HG03159 (cell line): ENCODE measurements around the gene PRICKLE3.
A peak's percentile ranks its signal among the peaks of the same experiment; 100 is the strongest.

Source experiments
- ATAC-seq: cut with Tn5 transposase; IDR thresholded peaks from one replicate; pipeline ENCODE4 v1.9.1; 2021; ENCODE audit warnings: mild to moderate bottlenecking, moderate library complexity; ENCODE audit not compliant: unreplicated experiment

The PRICKLE3 gene, protein sequence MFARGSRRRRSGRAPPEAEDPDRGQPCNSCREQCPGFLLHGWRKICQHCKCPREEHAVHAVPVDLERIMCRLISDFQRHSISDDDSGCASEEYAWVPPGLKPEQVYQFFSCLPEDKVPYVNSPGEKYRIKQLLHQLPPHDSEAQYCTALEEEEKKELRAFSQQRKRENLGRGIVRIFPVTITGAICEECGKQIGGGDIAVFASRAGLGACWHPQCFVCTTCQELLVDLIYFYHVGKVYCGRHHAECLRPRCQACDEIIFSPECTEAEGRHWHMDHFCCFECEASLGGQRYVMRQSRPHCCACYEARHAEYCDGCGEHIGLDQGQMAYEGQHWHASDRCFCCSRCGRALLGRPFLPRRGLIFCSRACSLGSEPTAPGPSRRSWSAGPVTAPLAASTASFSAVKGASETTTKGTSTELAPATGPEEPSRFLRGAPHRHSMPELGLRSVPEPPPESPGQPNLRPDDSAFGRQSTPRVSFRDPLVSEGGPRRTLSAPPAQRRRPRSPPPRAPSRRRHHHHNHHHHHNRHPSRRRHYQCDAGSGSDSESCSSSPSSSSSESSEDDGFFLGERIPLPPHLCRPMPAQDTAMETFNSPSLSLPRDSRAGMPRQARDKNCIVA

DNA sequence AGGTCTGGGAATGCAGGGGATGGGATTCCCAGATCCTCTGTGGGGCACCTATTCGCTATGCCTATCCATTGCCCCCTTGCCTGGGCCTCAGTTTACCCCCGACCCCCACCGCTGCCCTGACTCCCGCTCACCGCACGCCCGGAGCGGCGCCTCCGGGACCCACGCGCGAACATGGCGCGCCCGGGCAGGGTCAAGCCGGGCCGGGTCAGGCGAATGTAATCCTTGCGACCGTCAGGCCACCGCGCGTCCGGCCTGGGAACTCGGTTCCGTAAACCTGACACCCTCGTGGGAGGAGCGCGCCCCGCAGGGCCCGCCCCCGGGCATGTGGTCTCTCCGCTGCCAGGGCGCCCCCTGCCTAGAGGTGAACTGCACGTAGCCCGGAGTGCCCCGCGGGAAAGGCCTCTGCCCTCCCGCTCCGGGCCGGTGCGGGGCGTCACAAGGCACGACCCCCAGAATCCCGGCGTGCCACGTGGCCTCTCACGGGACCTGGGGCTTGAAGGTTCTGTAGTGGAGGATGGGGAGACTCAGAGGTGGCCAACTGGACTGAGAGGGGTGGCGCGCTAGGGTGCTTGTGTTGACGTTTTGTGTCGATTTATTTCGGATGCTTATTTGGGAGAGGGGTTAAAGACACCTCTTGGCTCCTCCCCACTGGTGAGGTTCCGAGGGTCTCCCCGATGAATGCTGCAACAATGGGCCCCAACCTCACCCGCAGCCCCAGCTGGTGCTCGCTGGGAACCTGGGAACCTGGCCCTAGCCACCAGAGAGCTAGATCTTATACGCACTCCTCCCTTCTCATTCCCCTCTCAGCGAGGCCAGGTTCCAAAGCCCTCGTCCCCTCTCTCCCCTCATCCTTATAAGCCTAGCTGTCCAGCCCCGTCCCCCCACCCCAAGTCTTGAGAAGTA is at the start of gene PRICKLE3:
TSS of gene PRICKLE3 (minus strand) at position 249 of the 903 bp plus-strand sequence. CDS start at position 173, 76 bp downstream.
- no peak for ATAC-seq

DNA sequence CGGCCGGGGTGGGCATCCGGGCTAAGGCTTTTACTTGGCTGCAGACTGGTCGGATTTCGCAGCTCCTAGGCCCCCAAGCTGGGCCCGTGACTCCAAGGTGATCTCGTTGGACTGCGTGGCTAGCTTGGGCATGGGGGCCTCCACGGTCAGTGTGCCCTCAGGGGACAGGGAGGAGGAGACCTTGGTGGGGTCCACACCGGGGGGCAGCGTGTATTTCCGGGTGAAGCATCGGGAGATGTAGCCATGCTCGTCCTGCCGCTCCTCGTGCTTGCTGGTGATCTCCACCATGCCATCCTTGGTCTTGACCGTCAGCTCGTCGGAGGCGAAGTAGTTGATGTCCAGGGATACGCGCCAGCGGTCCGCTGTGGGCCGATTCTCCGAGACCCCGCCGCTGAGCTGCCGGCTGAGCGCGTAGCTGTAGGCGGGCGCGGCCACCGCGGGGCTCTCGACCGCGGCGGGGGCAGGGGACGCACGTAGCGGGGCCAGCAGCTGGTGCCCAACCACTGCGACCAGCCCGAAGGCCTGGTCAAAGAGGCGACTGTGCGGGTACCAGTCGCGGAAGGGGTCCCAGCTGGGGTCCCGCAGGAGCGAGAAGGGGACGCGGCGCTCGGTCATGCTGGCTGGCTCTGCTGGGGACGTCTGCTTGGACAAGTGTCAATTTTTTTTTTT is 47.8 kb upstream of the PRICKLE3 start:
- ATAC-seq, result no peak

DNA sequence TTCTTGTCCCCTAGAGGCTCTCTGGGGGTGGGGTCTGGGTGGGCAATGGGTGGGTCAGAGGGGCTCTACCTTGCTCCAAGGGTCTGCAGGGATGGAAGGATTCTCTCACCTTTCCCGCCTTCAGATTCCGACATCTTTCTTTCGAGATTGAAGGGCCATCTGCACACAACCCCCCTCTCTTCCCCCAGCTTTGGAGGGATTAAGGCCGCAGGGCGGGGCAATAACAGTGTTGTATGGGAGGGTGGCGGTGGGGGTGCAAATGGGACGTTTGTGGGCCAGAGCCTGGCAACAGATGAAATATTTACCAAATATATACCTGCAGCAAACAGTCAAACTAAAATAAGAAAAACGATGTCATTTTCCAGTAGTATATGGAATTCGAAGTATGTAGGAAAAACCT is 47.0 kb upstream of the PRICKLE3 start, which contains the start of gene CACNA1F:
TSS of gene CACNA1F (minus strand) at position 165 of the 400 bp plus-strand sequence. CDS start at position 134, 31 bp downstream.
- ATAC-seq, result no peak

DNA sequence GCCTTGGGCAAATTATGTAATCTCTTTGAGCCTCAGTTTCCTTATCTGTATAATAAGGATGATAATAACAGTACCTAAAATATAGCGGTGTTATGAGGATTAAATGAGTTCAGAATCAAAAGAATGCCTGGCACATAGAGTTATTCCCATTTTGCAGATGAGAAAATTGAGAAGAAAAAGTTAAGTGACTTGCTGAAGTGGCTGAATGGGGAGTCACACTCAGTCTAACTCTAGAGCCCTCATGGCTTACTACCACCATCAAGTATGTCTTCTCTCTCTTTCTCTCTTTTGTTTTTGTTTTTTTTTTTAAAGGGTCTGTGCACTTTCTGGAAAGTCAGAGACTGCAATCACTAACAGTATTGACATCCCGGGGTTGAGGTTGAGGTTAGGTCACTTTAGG is 46.4 kb upstream of the PRICKLE3 start:
- ATAC-seq, result no peak

DNA sequence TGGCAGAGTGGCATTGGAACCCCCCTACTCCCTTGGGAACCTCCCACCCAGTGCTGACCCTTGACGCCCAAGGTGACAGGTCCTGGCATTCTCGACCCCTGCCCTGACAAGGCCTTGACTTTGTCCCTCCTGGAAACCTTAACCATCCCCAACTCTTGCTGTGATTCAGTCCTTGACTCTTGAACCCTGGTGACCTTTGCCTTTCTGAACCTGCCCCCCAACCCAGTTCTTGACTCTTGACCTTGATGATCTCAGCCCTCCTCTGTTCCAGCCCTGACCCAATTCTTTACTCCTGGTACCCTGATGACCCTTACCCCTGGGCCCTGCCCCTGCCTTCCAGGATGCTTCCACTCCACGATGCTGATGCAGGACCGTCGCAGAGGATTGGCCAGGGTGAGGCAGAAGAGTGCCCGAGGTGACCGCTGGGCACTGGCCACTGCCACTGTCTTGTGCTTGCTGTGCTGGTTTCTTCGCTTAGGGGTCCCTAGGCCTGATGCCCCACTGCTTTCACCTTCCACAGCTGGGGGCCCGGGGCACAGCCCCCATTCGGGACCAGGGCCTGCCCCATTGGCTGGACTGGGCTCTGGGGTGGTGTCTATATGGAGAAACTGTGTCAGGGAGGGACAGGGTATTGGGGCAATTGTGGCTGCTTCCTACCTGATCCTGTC is 45.3 kb upstream of the PRICKLE3 start:
- no peak for ATAC-seq

DNA sequence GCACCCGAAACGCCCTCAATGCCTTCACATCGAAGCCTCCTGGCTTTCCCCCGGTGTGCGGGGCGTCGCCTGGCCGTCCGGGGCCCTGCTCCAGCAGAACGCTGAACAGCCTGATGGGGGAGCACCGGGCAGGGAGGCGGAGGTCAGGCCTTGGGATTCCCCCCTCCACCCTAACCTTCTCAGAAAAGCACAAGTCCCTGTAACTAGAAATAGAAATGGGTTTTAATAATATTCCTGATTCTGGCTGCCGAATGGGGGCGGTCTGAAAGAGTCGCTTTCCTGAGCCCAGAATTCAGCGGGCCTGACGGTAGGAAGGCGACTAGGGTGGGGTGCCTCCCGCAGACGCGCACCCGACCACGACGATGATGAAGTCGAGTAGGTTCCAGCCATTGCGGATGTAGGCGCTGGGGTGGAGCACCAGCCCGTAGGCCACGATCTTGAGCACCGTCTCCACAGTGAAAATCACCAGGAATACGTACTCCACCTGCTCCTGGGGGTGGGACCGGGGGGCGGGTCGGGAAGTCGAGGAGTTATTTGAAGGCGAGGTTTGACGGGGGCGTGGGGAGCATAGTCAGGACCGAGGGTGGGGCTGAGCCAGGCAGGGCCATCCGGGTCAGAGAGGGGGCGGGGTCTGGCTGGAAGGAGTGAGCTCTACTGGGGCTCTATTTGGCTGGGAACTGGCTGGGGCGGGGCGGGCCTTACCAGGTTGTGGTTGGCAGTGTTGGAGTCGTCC is 44.5 kb upstream of the PRICKLE3 start:
- peak; percentile 59 for ATAC-seq

DNA sequence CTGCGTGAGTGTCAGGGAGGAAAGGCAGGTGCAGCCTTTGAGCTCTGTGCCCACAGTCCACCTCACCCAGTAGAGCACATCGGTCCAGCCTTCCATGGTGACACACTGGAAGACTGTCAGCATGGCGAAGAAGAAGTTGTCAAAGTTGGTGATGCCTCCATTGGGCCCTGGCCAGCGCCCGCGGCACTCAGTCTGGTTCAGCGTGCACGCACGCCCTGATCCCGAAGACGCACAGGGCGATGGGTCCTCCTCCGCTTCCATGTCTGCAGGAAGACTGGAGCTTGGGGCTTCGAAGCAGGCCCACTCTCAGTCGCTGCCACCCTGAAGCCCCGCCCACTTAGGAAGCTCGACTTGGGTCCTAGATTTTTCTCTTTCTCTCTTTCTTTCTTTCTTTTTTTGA is 42.0 kb upstream of the PRICKLE3 start:
- ATAC-seq, result no peak

DNA sequence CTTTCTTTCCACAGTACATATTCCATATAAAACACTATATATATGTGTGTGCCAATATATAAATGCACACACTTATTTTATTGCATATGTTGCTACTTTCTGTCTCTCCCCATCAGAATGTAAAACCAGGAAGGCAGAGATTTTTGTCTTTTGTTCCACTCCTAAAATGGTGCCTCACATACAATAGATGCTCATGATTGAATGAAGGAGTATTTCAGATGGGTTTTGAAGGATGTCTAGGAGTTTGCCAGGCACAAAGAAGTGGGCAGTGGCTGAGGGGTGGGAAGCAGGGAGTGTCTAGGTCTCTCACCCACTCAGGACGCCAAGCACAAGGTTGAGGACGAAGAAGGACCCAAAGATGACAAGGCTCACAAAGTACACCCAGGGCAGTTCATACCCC is 41.6 kb upstream of the PRICKLE3 start:
- no peak for ATAC-seq

DNA sequence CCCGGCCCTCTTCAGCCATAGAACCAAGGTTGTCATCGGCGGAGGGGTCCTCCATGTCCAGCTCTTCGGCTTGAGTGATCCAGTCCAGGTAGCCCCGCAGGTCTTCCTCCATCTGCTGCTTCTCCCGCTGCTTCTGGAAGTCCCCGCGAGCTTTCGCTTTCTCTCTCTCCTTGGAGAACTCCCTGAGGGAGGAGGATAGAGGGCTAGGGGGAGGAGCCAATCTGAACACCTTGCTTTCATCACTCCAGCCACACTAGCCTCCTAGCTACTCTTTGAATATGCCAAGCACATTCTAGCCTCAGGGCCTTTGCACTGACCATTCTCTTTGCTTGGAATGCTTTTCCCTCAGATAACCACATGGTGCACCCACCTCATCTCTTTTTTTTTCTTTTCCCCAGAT is 40.8 kb upstream of the PRICKLE3 start:
- no peak for ATAC-seq

DNA sequence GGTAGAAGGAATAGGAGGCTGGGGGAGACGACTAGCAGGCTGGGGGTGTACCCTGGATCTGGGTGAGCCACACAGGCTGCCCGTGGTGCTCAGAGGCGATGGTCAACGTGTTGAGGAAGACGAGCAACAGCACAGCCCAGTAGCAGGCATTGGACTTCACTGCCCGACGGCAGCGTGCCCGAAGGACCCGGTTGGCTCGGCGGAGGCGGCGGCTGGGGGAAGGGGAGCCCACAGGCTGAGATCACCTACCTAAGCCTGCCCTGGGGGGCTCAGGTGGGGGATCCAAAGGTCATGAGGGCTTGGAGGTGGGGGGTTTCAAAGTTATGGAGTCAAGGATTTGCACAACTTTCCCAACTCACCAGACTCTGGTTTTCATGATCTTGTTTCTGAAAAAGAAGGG is 39.7 kb upstream of the PRICKLE3 start:
- no peak for ATAC-seq

DNA sequence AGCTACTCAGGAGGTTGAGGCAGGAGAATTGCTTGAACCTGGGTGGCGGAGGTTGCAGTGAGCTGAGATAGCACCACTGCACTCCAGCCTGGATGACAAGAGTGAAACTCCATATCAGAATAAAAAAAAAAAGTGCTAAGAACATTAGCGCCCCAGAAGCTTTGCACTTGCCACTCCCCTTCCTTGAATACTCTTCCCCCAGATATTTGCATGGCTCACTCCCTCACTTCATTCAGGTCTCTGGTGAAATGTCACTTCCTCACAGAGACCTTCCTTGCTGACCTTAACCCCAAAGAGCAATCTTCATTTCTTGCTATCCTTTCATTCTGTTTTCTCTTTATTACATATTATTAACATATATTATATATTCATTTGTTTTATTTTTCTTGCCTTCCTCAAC is 35.7 kb upstream of the PRICKLE3 start:
- ATAC-seq, result no peak

DNA sequence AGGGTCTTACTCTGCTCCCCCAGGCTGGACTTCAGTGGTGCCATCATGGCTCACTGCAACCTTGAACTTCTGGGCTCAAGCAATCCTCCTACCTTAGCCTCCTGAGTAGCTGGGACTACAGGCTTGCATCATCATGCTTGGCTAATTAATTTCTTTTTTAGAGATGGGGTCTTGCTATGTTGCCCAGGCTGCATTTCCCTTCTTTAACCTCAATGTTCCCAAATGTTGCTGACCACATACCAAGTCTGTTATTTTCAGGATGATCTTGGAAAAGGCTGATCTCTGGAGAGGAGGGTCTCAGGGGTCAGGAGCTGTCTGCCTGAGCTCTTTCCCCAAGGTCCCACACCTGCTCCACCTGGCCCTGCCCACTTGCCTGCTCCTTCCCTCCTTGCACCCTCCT is 33.9 kb upstream of the PRICKLE3 start:
- no peak for ATAC-seq

DNA sequence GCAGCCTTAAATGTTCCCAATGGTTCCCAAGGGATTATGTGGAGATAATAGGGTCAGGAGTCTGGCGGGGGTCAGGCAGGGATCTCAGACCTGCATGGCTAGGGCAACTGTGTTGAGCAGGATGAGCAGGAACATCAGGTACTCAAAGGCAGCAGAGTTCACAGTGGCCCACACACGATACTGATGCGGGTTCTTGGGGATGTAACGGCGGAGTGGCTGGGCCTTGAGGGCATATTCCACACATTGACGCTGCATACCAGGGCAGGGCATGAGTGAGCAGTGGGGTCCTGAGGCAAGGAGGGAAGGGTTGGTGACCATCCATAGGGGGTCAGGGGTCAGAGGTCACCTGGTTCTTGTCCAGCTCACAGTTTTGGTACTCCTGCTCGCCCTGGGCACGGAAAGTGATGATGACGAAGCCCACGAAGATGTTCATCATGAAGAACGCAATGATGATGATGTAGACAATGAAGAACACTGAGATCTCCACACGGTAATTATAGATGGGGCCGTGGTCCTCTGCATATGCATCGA is 28.9 kb upstream of the PRICKLE3 start:
- no peak for ATAC-seq

DNA sequence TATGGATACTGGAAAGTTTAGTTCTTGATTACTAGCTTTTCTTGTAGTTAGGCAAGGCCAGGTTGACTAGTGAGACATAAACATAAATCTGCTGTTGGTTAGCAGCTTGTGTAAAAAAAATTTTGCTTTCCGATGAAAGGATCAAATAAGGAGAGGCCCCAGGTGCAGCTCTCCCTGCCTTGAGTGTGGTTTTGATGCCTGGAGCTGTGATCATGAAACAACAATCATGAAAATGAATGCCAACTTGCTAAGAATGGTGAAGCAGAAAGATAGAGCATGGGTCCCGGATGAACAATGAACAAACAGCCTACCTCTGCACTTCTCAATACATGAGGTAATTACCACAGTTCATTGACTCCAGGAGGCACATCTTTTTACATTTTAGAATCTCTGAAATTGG is 28.2 kb upstream of the PRICKLE3 start:
- ATAC-seq, result no peak

DNA sequence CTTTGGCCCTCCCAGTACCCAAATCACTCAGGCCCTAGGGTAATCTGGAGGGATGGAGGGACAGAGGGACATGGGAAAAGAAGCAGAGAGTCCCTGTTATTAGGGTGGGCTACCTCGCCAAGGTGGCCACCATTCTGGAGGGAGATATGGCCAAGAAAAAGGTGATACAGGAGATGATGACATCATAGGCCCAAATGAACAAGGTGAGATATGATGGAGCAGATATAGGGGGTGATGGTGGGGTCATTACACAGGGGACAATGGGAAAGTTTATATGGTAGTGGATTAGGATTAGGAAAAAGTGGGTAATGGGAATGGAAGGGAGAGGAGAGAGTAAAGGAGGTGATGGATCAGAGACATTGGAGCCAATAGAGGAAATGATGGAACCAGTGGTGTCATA is 26.7 kb upstream of the PRICKLE3 start:
- ATAC-seq, result no peak

DNA sequence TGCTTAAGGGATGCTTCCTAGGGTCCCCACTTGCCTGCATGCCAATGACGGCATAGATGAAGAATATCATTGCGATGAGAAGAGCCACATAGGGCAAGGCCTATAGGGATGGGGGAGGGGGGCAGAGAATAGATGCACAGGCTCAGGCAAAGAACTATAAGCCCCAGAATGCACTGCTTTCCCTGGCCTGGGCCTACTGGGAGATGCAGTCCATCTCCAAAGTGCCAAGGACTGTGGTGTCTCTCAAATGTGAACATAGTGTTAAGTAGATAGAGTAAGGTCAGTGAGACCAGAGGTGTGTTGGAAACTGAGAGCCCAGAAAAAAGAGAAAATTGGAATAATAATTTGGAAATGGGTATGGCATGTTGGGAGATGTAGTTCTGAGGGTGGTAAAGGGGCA is 26.0 kb upstream of the PRICKLE3 start:
- ATAC-seq, result no peak

DNA sequence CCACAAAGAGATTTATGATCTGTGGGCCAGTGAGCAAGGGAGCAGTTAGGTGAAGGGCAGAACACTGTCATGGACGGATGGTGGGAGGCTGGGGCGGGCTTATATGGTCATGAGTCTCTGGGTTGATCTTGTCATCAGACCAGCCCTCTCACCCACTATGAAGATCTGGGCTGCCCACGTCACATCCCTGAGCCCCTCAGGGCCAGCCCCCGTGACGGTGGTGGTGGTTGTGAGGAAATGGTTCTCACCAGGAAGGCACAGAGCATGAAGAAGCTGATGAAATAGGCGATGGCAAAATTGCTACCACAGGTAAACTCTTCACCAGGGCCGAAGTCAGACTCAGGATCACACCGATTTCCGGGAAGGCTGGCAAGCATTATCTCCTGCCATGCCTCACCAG is 24.9 kb upstream of the PRICKLE3 start:
- no peak for ATAC-seq

DNA sequence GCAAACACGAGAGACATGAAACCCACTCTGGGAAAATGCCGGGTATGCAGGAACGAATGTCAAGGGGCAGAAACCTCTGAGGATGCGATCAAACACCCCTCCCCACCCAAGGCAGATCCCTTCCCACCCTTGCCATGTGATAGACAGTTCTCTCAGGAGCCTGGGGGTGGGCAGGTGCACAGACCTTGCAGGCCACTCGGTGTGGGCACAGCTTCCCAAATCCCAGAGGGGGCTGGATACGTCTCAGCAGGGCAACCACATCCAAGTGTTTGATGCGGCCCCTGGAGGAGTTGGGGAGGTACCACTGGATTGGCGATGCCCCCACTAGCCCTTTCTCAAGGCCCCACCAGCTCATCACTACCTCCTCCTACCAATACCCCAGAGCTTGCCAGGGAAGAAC is 24.2 kb upstream of the PRICKLE3 start:
- ATAC-seq, result no peak

DNA sequence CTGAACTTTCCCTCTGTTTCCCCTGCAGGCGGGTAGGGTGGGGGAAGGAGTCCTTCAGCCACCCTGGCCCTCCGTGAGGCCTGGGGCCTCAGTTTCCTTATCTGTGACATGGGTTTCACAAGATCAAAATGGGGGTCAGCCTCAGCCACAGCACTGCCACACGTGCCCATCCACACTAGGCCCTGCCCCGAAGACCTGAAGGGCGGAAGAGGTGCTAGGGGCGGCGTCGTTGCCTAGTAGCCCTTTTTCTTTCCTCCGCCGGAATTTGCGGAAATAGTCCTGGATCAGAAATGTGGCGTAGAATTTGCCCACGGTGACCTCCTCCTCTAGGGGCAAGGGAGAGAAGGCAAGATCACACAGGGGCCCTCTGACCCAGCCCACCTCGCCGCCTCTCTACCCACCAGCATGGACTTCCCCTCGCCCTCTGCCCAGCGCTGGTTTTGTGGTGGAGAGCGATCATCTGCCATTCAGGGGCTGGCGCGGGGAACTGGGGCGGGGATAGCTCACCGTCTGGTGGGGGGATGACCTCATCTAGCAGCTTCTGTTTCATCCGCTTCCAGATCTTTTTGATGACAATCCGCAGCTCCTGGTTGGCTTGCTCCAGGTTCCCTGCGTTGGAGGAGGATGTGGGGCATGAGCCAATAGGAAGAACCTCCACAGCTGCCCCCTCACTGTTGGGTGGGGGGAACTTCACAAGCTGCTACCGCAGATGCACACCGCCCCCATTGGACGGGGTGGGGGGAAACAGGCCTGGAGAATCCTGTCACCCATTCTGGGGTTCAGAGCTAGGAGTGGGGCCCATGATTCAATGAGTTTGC is 23.5 kb upstream of the PRICKLE3 start:
- no peak for ATAC-seq
